GM18508 (cell line): ENCODE measurements around the gene TMEM165.

Source experiments
- ATAC-seq: cut with Tn5 transposase; IDR thresholded peaks from one replicate; pipeline ENCODE4 v1.9.1; 2021; ENCODE audit warnings: moderate number of reproducible peaks; ENCODE audit not compliant: insufficient read depth, unreplicated experiment

The TMEM165 gene

GRCh38 chr4:55398966-55399365 is 3.2 kb downstream of the TMEM165 start:
- no peak for ATAC-seq

GRCh38 chr4:55399581-55399980 is 3.8 kb downstream of the TMEM165 start:
- ATAC-seq, result no peak

- no peak for ATAC-seq
These were observed 9.3 kb downstream of the TMEM165 start for GRCh38 chr4:55405073-55405472.

- ATAC-seq, result no peak
These were observed 10.8 kb downstream of the TMEM165 start for GRCh38 chr4:55406545-55406944.

- no peak for ATAC-seq
These were observed 11.4 kb downstream of the TMEM165 start for GRCh38 chr4:55407119-55407518.

- ATAC-seq, result no peak
These were observed 12.0 kb downstream of the TMEM165 start for GRCh38 chr4:55407764-55408163.

- no peak for ATAC-seq
These were observed 13.9 kb downstream of the TMEM165 start for GRCh38 chr4:55409468-55410171.

GRCh38 chr4:55410431-55410830 is 14.7 kb downstream of the TMEM165 start:
- no peak for ATAC-seq

GRCh38 chr4:55411621-55412020 is 15.9 kb downstream of the TMEM165 start:
- ATAC-seq, result no peak

GRCh38 chr4:55416176-55416575 is 20.4 kb downstream of the TMEM165 start:
- no peak for ATAC-seq

- no peak for ATAC-seq
These were observed 29.0 kb downstream of the TMEM165 start for GRCh38 chr4:55424791-55425190.

GRCh38 chr4:55431710-55432336 is 36.1 kb downstream of the TMEM165 start:
- no peak for ATAC-seq

- peak; percentile 64 for ATAC-seq
These were observed 39.5 kb downstream of the TMEM165 start for GRCh38 chr4:55435141-55435841.

- no peak for ATAC-seq
These were observed 41.6 kb downstream of the TMEM165 start for GRCh38 chr4:55437356-55437796.

GRCh38 chr4:55437823-55438222 is 42.1 kb downstream of the TMEM165 start:
- ATAC-seq, result no peak

- ATAC-seq, result no peak
These were observed 42.6 kb downstream of the TMEM165 start for GRCh38 chr4:55438314-55438713.

GRCh38 chr4:55439023-55439422 is 43.3 kb downstream of the TMEM165 start:
- no peak for ATAC-seq

- ATAC-seq, result no peak
These were observed 45.0 kb downstream of the TMEM165 start for GRCh38 chr4:55440786-55441185.

- ATAC-seq, result no peak
These were observed 46.8 kb downstream of the TMEM165 start for GRCh38 chr4:55442541-55442940.

- ATAC-seq, result no peak
These were observed 49.1 kb downstream of the TMEM165 start for GRCh38 chr4:55444827-55445226.

GRCh38 chr4:55445921-55446577 is 50.3 kb downstream of the TMEM165 start:
- no peak for ATAC-seq
